Measurements from ENCODE around the gene ATG13.

The ATG13 gene

DNA sequence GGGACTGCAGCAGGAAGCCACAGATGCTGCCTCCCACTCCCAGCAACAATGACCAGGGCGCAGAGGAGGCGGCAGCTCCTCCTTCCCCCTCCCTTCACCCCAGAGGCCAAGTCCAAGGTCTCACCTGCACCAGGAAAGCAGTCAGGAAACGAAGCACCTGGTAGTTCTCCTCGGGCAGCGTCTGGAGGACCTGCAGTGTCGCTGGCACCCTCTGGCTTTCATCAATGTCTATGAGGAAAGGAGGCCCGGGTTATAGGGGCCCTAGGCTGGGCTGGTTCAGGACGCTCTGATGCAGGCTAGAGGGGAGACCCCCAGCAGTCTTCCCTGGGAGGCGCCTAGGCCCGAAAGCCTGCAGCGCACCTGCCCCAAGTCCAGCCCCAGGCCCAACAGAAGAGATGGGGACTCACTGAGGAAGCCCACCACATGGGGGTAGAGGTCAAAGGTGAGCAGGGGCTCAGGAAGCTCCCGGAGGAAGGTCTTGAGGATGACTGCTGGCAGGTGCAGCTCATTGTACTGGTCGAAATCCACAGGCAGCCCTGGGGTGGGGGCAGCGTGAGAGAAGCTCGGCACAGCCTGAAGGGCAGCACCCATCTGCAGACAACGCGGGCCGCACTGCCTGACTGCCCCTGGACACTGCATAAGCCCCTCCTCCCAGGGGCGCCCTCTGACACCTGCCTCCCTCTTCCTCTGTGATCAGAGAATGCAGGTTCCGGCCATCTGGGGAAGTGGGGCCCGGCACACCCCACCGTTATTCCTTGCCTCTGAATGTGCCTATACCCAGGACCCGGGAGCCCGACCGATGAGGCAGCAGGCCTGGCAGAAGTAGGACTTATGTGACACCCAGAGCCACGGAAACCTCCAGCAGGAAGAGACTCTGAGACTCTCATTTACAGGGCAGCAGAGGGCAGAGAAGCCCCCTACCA lies 62.1 kb downstream of the ATG13 start:
- TF ChIP-seq, protein P1, sequence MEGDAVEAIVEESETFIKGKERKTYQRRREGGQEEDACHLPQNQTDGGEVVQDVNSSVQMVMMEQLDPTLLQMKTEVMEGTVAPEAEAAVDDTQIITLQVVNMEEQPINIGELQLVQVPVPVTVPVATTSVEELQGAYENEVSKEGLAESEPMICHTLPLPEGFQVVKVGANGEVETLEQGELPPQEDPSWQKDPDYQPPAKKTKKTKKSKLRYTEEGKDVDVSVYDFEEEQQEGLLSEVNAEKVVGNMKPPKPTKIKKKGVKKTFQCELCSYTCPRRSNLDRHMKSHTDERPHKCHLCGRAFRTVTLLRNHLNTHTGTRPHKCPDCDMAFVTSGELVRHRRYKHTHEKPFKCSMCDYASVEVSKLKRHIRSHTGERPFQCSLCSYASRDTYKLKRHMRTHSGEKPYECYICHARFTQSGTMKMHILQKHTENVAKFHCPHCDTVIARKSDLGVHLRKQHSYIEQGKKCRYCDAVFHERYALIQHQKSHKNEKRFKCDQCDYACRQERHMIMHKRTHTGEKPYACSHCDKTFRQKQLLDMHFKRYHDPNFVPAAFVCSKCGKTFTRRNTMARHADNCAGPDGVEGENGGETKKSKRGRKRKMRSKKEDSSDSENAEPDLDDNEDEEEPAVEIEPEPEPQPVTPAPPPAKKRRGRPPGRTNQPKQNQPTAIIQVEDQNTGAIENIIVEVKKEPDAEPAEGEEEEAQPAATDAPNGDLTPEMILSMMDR (IDR thresholded peaks at IDR 0.05; ENCODE audit: low read depth, low read length) = no peak

DNA sequence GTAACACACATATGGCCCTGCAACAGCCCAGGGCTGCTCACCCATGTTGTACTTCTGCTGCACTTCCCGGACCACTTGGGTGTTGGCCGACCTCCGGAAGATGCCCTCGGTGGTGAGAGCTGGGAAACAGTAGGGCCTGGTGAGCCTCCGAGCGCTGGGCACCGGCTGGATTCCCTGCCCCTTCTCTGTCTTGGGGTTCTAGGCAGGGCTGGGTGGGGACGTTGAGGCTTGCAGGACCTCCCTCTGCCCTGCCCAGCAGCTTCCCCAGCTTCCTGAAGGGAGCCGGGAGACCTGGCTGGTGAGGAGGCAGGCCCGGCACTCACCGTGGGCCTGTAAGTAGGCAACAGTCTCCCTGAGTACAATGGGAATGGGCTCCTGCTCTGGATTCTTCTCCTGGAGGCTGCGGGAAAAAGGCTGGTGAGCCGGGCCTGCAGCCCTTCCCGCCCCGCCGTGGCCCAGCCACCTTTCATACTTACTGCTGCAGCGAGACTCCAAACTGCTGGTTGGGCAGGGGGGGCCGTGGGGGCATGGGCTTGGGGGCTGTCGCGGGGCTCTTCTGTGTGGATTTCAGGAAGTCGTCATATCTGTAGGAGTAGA lies 62.9 kb downstream of the ATG13 start:
- TF ChIP-seq, protein P1 (IDR thresholded peaks at IDR 0.05; ENCODE audit: low read depth, low read length) = no peak
- no peak overlapping the region for H3K4me3 ChIP-seq (ENCODE audit: low read depth, low read length)

More for the DNA sequence above, 62.1 kb downstream of the ATG13 start:
- no peak overlapping the region for H3K4me3 ChIP-seq (ENCODE audit: low read depth, low read length)

DNA sequence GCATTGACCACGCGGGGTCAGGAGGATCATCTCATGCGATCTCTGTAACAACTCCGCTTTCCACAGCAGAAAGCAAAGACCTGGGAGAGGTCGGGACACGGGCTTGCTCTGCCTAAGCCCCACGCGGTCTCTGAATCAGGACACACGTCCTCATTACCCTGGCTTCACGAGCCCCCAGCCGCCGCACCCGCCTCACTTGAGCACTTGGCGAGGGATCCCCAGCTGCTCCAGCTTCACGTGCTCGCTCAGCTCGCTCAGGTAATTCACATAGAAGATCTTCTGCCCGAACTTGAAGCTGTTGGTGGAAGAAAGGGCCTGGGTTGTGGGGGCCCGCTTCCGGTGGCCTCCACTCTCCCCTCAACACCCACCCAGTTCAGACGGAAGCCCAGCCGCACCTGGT lies 63.5 kb downstream of the ATG13 start:
- no peak overlapping the region for H3K4me3 ChIP-seq (ENCODE audit: low read depth, low read length)
- TF ChIP-seq, protein P1 (IDR thresholded peaks at IDR 0.05; ENCODE audit: low read depth, low read length) = no peak

DNA sequence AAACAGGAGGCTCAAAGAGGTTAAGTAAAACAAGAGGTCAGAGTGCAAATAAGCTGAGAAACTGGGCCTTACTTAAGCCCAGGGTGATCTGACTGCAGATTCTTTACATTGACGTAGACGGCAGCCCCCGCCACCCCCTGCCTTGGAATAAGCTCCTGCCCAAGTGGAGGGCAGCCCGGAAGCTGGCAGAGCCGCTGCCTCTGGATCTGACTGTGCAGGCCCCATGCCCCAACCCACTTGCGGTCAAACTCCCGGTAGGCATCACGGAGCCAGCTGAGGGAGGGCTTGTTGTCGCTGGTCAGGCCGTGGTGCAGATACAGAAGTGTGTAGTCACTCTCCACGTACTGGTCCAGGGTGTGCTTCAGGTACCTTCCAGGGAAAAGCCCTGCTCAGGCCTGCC lies 64.5 kb downstream of the ATG13 start:
- no peak overlapping the region for H3K4me3 ChIP-seq (ENCODE audit: low read depth, low read length)
- TF ChIP-seq, protein P1 (IDR thresholded peaks at IDR 0.05; ENCODE audit: low read depth, low read length) = no peak

DNA sequence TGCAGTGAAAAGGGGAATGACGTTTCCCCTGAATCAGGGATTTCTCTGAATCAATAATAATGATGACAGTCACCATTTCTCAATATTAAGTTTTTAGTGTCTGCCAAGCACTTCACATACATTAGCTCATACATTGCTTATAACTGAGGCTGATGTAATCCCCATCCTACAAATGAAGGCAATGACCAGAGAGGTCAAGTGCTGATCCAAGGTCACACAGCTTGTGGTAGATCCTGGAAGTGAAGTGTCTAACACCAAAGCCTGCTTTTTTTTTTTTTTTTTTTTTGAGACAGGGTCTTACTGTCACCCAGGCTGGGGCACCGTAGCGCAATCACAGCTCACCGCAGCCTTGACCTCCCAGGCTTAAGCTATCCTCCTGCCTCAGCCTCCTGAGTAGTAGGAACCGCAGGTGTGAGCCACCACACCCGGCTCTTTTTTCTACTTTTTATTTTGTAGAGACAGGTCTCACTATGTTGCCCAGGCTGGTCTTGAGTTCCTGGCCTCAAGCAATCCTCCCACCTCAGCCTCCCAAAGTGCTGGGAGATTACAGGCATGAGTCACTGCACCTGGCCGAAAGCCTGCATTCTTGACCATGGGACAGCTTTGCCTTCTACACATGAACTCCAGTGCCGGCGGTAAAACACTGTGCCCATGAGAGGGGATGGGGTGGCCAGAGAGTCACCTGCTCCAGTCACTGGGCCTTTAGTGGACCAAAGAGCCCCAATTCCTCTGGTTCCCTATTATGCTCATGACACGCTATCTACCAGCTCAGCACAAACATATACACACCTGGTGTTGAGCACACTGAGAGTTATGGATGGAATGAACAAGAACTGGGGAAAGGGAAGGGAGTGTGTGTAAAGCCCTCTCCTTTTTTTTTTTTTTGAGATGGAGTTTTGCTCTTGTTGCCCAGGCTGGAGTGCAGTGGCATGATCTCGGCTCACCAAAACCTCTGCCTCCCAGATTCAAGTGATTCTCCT lies 65.7 kb downstream of the ATG13 start:
- no peak overlapping the region for H3K4me3 ChIP-seq (ENCODE audit: low read depth, low read length)
- TF ChIP-seq, protein P1 (IDR thresholded peaks at IDR 0.05; ENCODE audit: low read depth, low read length) = no peak

DNA sequence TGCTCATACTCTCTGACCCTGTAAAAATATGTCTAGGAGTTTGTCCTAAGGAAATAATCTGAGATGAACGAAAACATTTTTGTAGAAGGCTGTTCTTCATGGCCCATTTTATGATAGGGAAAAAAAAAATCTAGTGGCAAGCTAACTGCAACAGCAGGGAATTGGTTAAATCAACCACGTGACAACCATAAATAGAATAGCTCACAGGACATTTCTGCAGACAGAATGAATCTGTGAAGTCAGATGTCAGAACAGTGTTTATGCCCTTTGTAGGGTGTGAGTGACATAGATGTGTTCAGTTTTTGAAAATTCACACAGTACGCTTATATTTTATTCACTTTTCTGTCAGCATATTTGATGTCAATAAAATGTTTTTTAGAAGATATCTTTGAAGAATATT lies 67.0 kb downstream of the ATG13 start:
- TF ChIP-seq, protein P1 (IDR thresholded peaks at IDR 0.05; ENCODE audit: low read depth, low read length) = no peak
- H3K4me3 ChIP-seq (ENCODE audit: low read depth, low read length) = no peak overlapping the region

Data from WI38 (cell line).